Activated CD8-positive, alpha-beta memory T cell treated with anti-CD3 and anti-CD28 coated beads for 4 hours (primary cell): Measurements from ENCODE around the gene ARFGEF3.
"Not testable (repeated sequence)": the region's sequence is repeated elsewhere in the genome, so short reads cannot be mapped to it uniquely, and the experiment has no call there.

Experiments
- DNase-seq, 2 donors: peaks; one replicate each; pipeline ENCODE4 v3.0.0-alpha.2; 2020; ENCODE audit warnings: low read depth in 2 of 2

The ARFGEF3 gene

GRCh38 chr6:138357928-138358327 lies 196.2 kb downstream of the ARFGEF3 start:
- no peak for DNase-seq

GRCh38 chr6:138368684-138369083 lies 206.9 kb downstream of the ARFGEF3 start:
- not testable (repeated sequence) for DNase-seq

- DNase-seq: no peak
These were observed 209.1 kb downstream of the ARFGEF3 start for GRCh38 chr6:138370631-138371451.

GRCh38 chr6:138371452-138371711 lies 209.6 kb downstream of the ARFGEF3 start:
- DNase-seq: no peak

GRCh38 chr6:138371720-138372119 lies 210.0 kb downstream of the ARFGEF3 start:
- no peak for DNase-seq

- no peak for DNase-seq
These were observed 211.1 kb downstream of the ARFGEF3 start for GRCh38 chr6:138372711-138373463.

GRCh38 chr6:138374230-138374629 lies 212.5 kb downstream of the ARFGEF3 start:
- no peak for DNase-seq

GRCh38 chr6:138374815-138375214 lies 213.1 kb downstream of the ARFGEF3 start:
- DNase-seq: no peak

- no peak for DNase-seq
These were observed 215.3 kb downstream of the ARFGEF3 start for GRCh38 chr6:138377042-138377441.

GRCh38 chr6:138377844-138378243 lies 216.1 kb downstream of the ARFGEF3 start, which contains the start of gene SMIM28:
TSS of gene SMIM28 (plus strand) at chr6:138377905. CDS start at chr6:138378073, 168 bp downstream.
- no peak for DNase-seq

- DNase-seq: no peak
These were observed 216.7 kb downstream of the ARFGEF3 start for GRCh38 chr6:138378463-138378862.

- no peak for DNase-seq
These were observed 220.9 kb downstream of the ARFGEF3 start for GRCh38 chr6:138382498-138383265.

GRCh38 chr6:138383776-138384175 lies 222.0 kb downstream of the ARFGEF3 start:
- no peak for DNase-seq

GRCh38 chr6:138386897-138387296 lies 225.2 kb downstream of the ARFGEF3 start:
- DNase-seq: no peak

- DNase-seq: no peak
These were observed 226.0 kb downstream of the ARFGEF3 start for GRCh38 chr6:138387577-138388368.

- no peak for DNase-seq
These were observed 227.8 kb downstream of the ARFGEF3 start for GRCh38 chr6:138389551-138389950.
